Stimulated activated CD8-positive, alpha-beta memory T cell treated with anti-CD3 and anti-CD28 coated beads, Interleukin-7, amount 100 ng/mL, for 1 hour (primary cell): Measurements from ENCODE around the gene APPL2.
"Not testable (repeated sequence)": the region's sequence is repeated elsewhere in the genome, so short reads cannot be mapped to it uniquely, and the experiment has no call there.

Source experiments
- DNase-seq, 2 donors: peaks; one replicate each; pipeline ENCODE4 v3.0.0-alpha.2; 2020; ENCODE audit warnings: low read depth in 2 of 2

Gene APPL2

GRCh38 chr12:105194947-105195346 lies 41.0 kb downstream of the APPL2 start:
- no peak for DNase-seq

GRCh38 chr12:105192624-105193225 lies 43.2 kb downstream of the APPL2 start:
- no peak for DNase-seq

GRCh38 chr12:105190530-105190929 lies 45.4 kb downstream of the APPL2 start:
- no peak for DNase-seq

- no peak for DNase-seq
These were observed 46.7 kb downstream of the APPL2 start for GRCh38 chr12:105189293-105189692.

- not testable (repeated sequence) for DNase-seq
These were observed 52.0 kb downstream of the APPL2 start for GRCh38 chr12:105183976-105184375.

- not testable (repeated sequence) for DNase-seq
These were observed 52.6 kb downstream of the APPL2 start for GRCh38 chr12:105183406-105183805.

GRCh38 chr12:105179114-105179513 lies 56.9 kb downstream of the APPL2 start:
- DNase-seq = not testable (repeated sequence)

- no peak for DNase-seq
These were observed 58.8 kb downstream of the APPL2 start for GRCh38 chr12:105177208-105177607.

- DNase-seq = no peak
These were observed 60.5 kb downstream of the APPL2 start for GRCh38 chr12:105175397-105175990.

- DNase-seq = no peak
These were observed 64.1 kb downstream of the APPL2 start for GRCh38 chr12:105171691-105172436.

- no peak for DNase-seq
These were observed 65.8 kb downstream of the APPL2 start for GRCh38 chr12:105170139-105170538.

GRCh38 chr12:105168006-105168405 lies 68.0 kb downstream of the APPL2 start:
- DNase-seq = no peak

GRCh38 chr12:105167346-105167745 lies 68.6 kb downstream of the APPL2 start:
- no peak for DNase-seq

- DNase-seq = no peak
These were observed 69.2 kb downstream of the APPL2 start for GRCh38 chr12:105166736-105167135.

- DNase-seq = no peak
These were observed 71.9 kb downstream of the APPL2 start for GRCh38 chr12:105164068-105164467.

GRCh38 chr12:105162174-105162573 lies 73.8 kb downstream of the APPL2 start:
- no peak for DNase-seq

- no peak for DNase-seq
These were observed 77.1 kb downstream of the APPL2 start for GRCh38 chr12:105158876-105159275.

GRCh38 chr12:105157606-105158005 lies 78.4 kb downstream of the APPL2 start:
- DNase-seq = no peak

GRCh38 chr12:105156260-105156659 lies 79.7 kb downstream of the APPL2 start:
- no peak for DNase-seq

- DNase-seq = no peak
These were observed 93.7 kb downstream of the APPL2 start for GRCh38 chr12:105142259-105142658.

- no peak for DNase-seq
These were observed 94.6 kb downstream of the APPL2 start for GRCh38 chr12:105141320-105141922.

GRCh38 chr12:105138248-105138647 lies 97.7 kb downstream of the APPL2 start:
- DNase-seq = no peak
